ENCODE measurements around the gene SLC25A17.
"Not testable (repeated sequence)": the region's sequence is repeated elsewhere in the genome, so short reads cannot be mapped to it uniquely, and the experiment has no call there.

SLC25A17 gene

GRCh38 chr22:40853961-40854360 is 34.8 kb upstream of the SLC25A17 start:
- H3K36me3 ChIP-seq (ENCODE audit: insufficient read depth, low read length), result peaks cover 7% of the 10 kb centered on the region; the same call in 1 of the 2 replicates
- 0 out of 2 replicates have a peak overlapping the region, but pooled peaks have one; percentile 0 for H3K27ac ChIP-seq (ENCODE audit: low read depth, low read length)
- peaks cover 88% of the 10 kb centered on the region for H3K79me2 ChIP-seq (ENCODE audit: control insufficient read depth, insufficient read depth, low read length, unreplicated experiment)
- peak overlapping the region; percentile 90 for H3K4me3 ChIP-seq (ENCODE audit: low read depth, low read length)
- peaks cover 21% of the 10 kb centered on the region for H3K4me1 ChIP-seq (ENCODE audit: control insufficient read depth, insufficient read depth, low read length, unreplicated experiment)
- no peaks in the 10 kb centered on the region for H3K27me3 ChIP-seq (ENCODE audit: insufficient read depth, low read length)
- H2AFZ ChIP-seq (ENCODE audit: low read length, unreplicated experiment), result no peak overlapping the region

GRCh38 chr22:40853333-40853732 is 34.2 kb upstream of the SLC25A17 start:
- no peak overlapping the region for H3K27ac ChIP-seq (ENCODE audit: low read depth, low read length)
- peaks cover 84% of the 10 kb centered on the region for H3K79me2 ChIP-seq (ENCODE audit: control insufficient read depth, insufficient read depth, low read length, unreplicated experiment)
- peaks cover 7% of the 10 kb centered on the region for H3K36me3 ChIP-seq (ENCODE audit: insufficient read depth, low read length)
- peak overlapping the region; percentile 90 for H3K4me3 ChIP-seq (ENCODE audit: low read depth, low read length)
- H3K27me3 ChIP-seq (ENCODE audit: insufficient read depth, low read length), result no peaks in the 10 kb centered on the region
- no peak overlapping the region for H2AFZ ChIP-seq (ENCODE audit: low read length, unreplicated experiment)
- peaks cover 21% of the 10 kb centered on the region for H3K4me1 ChIP-seq (ENCODE audit: control insufficient read depth, insufficient read depth, low read length, unreplicated experiment)

GRCh38 chr22:40845816-40846215 is 26.7 kb upstream of the SLC25A17 start:
- H3K4me3 ChIP-seq (ENCODE audit: low read depth, low read length); H3K27me3 ChIP-seq (ENCODE audit: insufficient read depth, low read length); H3K27ac ChIP-seq (ENCODE audit: low read depth, low read length); H3K4me1 ChIP-seq (ENCODE audit: control insufficient read depth, insufficient read depth, low read length, unreplicated experiment); H2AFZ ChIP-seq (ENCODE audit: low read length, unreplicated experiment): not testable (repeated sequence)
- peaks cover 37% of the 10 kb centered on the region for H3K79me2 ChIP-seq (ENCODE audit: control insufficient read depth, insufficient read depth, low read length, unreplicated experiment)
- peaks cover 17% of the 10 kb centered on the region for H3K36me3 ChIP-seq (ENCODE audit: insufficient read depth, low read length)

GRCh38 chr22:40844951-40845350 is 25.8 kb upstream of the SLC25A17 start:
- Histone ChIP-seq H3K36me3 (ENCODE audit: insufficient read depth, low read length) (peaks cover 17% of the 10 kb centered on the region), H3K27ac (ENCODE audit: low read depth, low read length) (no peak overlapping the region)

GRCh38 chr22:40838486-40838885 is 19.3 kb upstream of the SLC25A17 start:
- no peak overlapping the region for H3K4me3 ChIP-seq (ENCODE audit: low read depth, low read length)
- peaks cover 28% of the 10 kb centered on the region for H3K79me2 ChIP-seq (ENCODE audit: control insufficient read depth, insufficient read depth, low read length, unreplicated experiment)
- H3K27me3 ChIP-seq (ENCODE audit: insufficient read depth, low read length), result no peaks in the 10 kb centered on the region
- H3K36me3 ChIP-seq (ENCODE audit: insufficient read depth, low read length), result peaks cover 7% of the 10 kb centered on the region
- H3K27ac ChIP-seq (ENCODE audit: low read depth, low read length), result no peak overlapping the region
- H2AFZ ChIP-seq (ENCODE audit: low read length, unreplicated experiment), result no peak overlapping the region
- H3K4me1 ChIP-seq (ENCODE audit: control insufficient read depth, insufficient read depth, low read length, unreplicated experiment), result peaks cover 7% of the 10 kb centered on the region

More at GRCh38 chr22:40844951-40845350, 25.8 kb upstream of the SLC25A17 start:
- Histone ChIP-seq H2AFZ (ENCODE audit: low read length, unreplicated experiment) (no peak overlapping the region), H3K27me3 (ENCODE audit: insufficient read depth, low read length) (no peaks in the 10 kb centered on the region), H3K4me1 (ENCODE audit: control insufficient read depth, insufficient read depth, low read length, unreplicated experiment) (peaks cover 7% of the 10 kb centered on the region), H3K79me2 (ENCODE audit: control insufficient read depth, insufficient read depth, low read length, unreplicated experiment) (peaks cover 28% of the 10 kb centered on the region), H3K4me3 (ENCODE audit: low read depth, low read length) (no peak overlapping the region)

GRCh38 chr22:40834619-40835018 is 15.5 kb upstream of the SLC25A17 start:
- H3K4me3 ChIP-seq (ENCODE audit: low read depth, low read length), result no peak overlapping the region
- no peak overlapping the region for H3K27ac ChIP-seq (ENCODE audit: low read depth, low read length)
- no peaks in the 10 kb centered on the region for H3K27me3 ChIP-seq (ENCODE audit: insufficient read depth, low read length)
- peaks cover 14% of the 10 kb centered on the region for H3K36me3 ChIP-seq (ENCODE audit: insufficient read depth, low read length)
- H2AFZ ChIP-seq (ENCODE audit: low read length, unreplicated experiment), result no peak overlapping the region
- H3K79me2 ChIP-seq (ENCODE audit: control insufficient read depth, insufficient read depth, low read length, unreplicated experiment), result peaks cover 12% of the 10 kb centered on the region
- no peaks in the 10 kb centered on the region for H3K4me1 ChIP-seq (ENCODE audit: control insufficient read depth, insufficient read depth, low read length, unreplicated experiment)

GRCh38 chr22:40829131-40829530 is 10.0 kb upstream of the SLC25A17 start:
- H3K36me3 ChIP-seq (ENCODE audit: insufficient read depth, low read length), result peaks cover 16% of the 10 kb centered on the region
- no peak overlapping the region for H3K4me3 ChIP-seq (ENCODE audit: low read depth, low read length)
- H3K79me2 ChIP-seq (ENCODE audit: control insufficient read depth, insufficient read depth, low read length, unreplicated experiment), result peaks cover 4% of the 10 kb centered on the region
- H3K4me1 ChIP-seq (ENCODE audit: control insufficient read depth, insufficient read depth, low read length, unreplicated experiment), result no peaks in the 10 kb centered on the region
- H3K27ac ChIP-seq (ENCODE audit: low read depth, low read length), result no peak overlapping the region
- no peaks in the 10 kb centered on the region for H3K27me3 ChIP-seq (ENCODE audit: insufficient read depth, low read length)
- H2AFZ ChIP-seq (ENCODE audit: low read length, unreplicated experiment), result no peak overlapping the region

- Histone ChIP-seq H3K27me3 (ENCODE audit: insufficient read depth, low read length) (no peaks in the 10 kb centered on the region), H2AFZ (ENCODE audit: low read length, unreplicated experiment) (no peak overlapping the region), H3K4me3 (ENCODE audit: low read depth, low read length) (no peak overlapping the region), H3K36me3 (ENCODE audit: insufficient read depth, low read length) (peaks cover 16% of the 10 kb centered on the region), H3K27ac (ENCODE audit: low read depth, low read length) (no peak overlapping the region), H3K4me1 (ENCODE audit: control insufficient read depth, insufficient read depth, low read length, unreplicated experiment) (no peaks in the 10 kb centered on the region), H3K79me2 (ENCODE audit: control insufficient read depth, insufficient read depth, low read length, unreplicated experiment) (peaks cover 2% of the 10 kb centered on the region)
Observed at GRCh38 chr22:40826984-40827741, 8.0 kb upstream of the SLC25A17 start.

- H2AFZ ChIP-seq (ENCODE audit: low read length, unreplicated experiment); H3K4me3 ChIP-seq (ENCODE audit: low read depth, low read length); H3K4me1 ChIP-seq (ENCODE audit: control insufficient read depth, insufficient read depth, low read length, unreplicated experiment); H3K27ac ChIP-seq (ENCODE audit: low read depth, low read length); H3K79me2 ChIP-seq (ENCODE audit: control insufficient read depth, insufficient read depth, low read length, unreplicated experiment); H3K27me3 ChIP-seq (ENCODE audit: insufficient read depth, low read length): not testable (repeated sequence)
- H3K36me3 ChIP-seq (ENCODE audit: insufficient read depth, low read length), result peaks cover 16% of the 10 kb centered on the region
Observed at GRCh38 chr22:40826292-40826691, 7.1 kb upstream of the SLC25A17 start.

- Histone ChIP-seq H3K4me1 (ENCODE audit: control insufficient read depth, insufficient read depth, low read length, unreplicated experiment) (peaks cover 5% of the 10 kb centered on the region), H3K27ac (ENCODE audit: low read depth, low read length) (no peak overlapping the region), H2AFZ (ENCODE audit: low read length, unreplicated experiment) (no peak overlapping the region), H3K27me3 (ENCODE audit: insufficient read depth, low read length) (no peaks in the 10 kb centered on the region), H3K79me2 (ENCODE audit: control insufficient read depth, insufficient read depth, low read length, unreplicated experiment) (peaks cover 7% of the 10 kb centered on the region), H3K36me3 (ENCODE audit: insufficient read depth, low read length) (no peaks in the 10 kb centered on the region; the same call in 1 of the 2 replicates), H3K4me3 (ENCODE audit: low read depth, low read length) (no peak overlapping the region)
Observed at GRCh38 chr22:40823426-40823825, 4.3 kb upstream of the SLC25A17 start.

GRCh38 chr22:40819599-40820140 is 524 bp upstream of the SLC25A17 start:
- H3K27me3 ChIP-seq (ENCODE audit: insufficient read depth, low read length), result no peaks in the 10 kb centered on the region
- H3K79me2 ChIP-seq (ENCODE audit: control insufficient read depth, insufficient read depth, low read length, unreplicated experiment), result peaks cover 34% of the 10 kb centered on the region
- H3K27ac ChIP-seq (ENCODE audit: low read depth, low read length), result peak overlapping the region; percentile 62
- H3K4me1 ChIP-seq (ENCODE audit: control insufficient read depth, insufficient read depth, low read length, unreplicated experiment), result peaks cover 14% of the 10 kb centered on the region
- H2AFZ ChIP-seq (ENCODE audit: low read length, unreplicated experiment), result peak overlapping the region; percentile 94
- H3K4me3 ChIP-seq (ENCODE audit: low read depth, low read length), result peak overlapping the region; percentile 100
- no peaks in the 10 kb centered on the region; the same call in 1 of the 2 replicates for H3K36me3 ChIP-seq (ENCODE audit: insufficient read depth, low read length)

Data from ACC112 (cell line).